Stomach (tissue), 9 donors: ENCODE results near the gene LGR5. TPM values are rescaled to one million over a fixed set of nuclear protein-coding genes. Genes with fewer than 3 reads are reported as not detected.

Source experiments
- DNase-seq, 2 donors: peaks; one replicate each; pipeline versions ENCODE4 v3.0.0 to v3.0.0-alpha.2; 2013 to 2019
- H3K27ac ChIP-seq, 5 donors: fragments of 200-600 bp in 4 of 5; sonication (generic) in 4 of 5; one replicate each; pipeline ENCODE4 v1.5.1; 2013 to 2019; ENCODE audit warnings: mild to moderate bottlenecking in 1 of 5, moderate library complexity in 1 of 5
- H3K27me3 ChIP-seq, 3 donors: fragments of 200-600 bp; sonication (generic); one replicate each; pipeline ENCODE4 v1.5.1; 2017 to 2019; ENCODE audit warnings: mixed run types in 1 of 3
- H3K36me3 ChIP-seq, 4 donors: fragments of 200-600 bp; sonication (generic); 1 replicate in 3 of 4; 2 replicates in 1 of 4; pipeline ENCODE4 v1.5.1; 2016 to 2019
- H3K4me1 ChIP-seq, 4 donors: fragments of 200-600 bp; sonication (generic); one replicate each; pipeline ENCODE4 v1.5.1; 2016 to 2019
- H3K4me3 ChIP-seq, 4 donors: fragments of 200-600 bp; sonication (generic) in 3 of 4; one replicate each; pipeline ENCODE4 v1.5.1; 2016 to 2019; ENCODE audit warnings: mild to moderate bottlenecking in 1 of 4
- H3K9me3 ChIP-seq, 4 donors: fragments of 200-600 bp; sonication (generic); one replicate each; pipeline ENCODE4 v1.5.1; 2016 to 2019
- EP300 ChIP-seq: sonication (generic); formaldehyde crosslinking; IDR thresholded peaks from one replicate; pipeline ENCODE4 v1.6.1; 2017; ENCODE audit warnings: antibody characterized with exemption
- POLR2A ChIP-seq, 4 donors: fragments of 450-650 bp; IDR thresholded peaks; one replicate each; pipeline ENCODE4 v1.6.1; 2016; ENCODE audit warnings: antibody characterized with exemption in 4 of 4, control low read depth in 2 of 4, mild to moderate bottlenecking in 1 of 4, moderate library complexity in 1 of 4
- POLR2AphosphoS5 ChIP-seq, 3 donors: sonication (generic); formaldehyde crosslinking; IDR thresholded peaks; one replicate each; pipeline ENCODE4 v1.6.1; 2016; ENCODE audit warnings: antibody characterized with exemption in 3 of 3
- WGBS, 5 donors: extraction: QIAGEN DNeasy Blood & Tissue Kit in 3 of 5; methylation state at CpG; one replicate each; pipeline versions ENCODE4 v1.1.5 to v1.1.7; 2013 to 2018; 5-methylcytosine and 5-hydroxymethylcytosine counted together
- intact Hi-C: fragments of 100-400 bp; cut with DNase I; formaldehyde crosslinking; loops from one replicate; pipeline ENCODE4 v1.15.1; 2023; ENCODE audit warnings: low total_unique reads
- polyA plus RNA-seq, 3 donors: library from polyadenylated mRNA; stranded (reverse); fragments of 200-250 nt; gene quantifications; one replicate each; pipeline ENCODE4 v1.2.3, GENCODE V29; 2013
- total RNA-seq, 5 donors: library from RNA; depleted of rRNA; stranded (reverse); fragments of >200 nt; gene quantifications; one replicate each; pipeline versions ENCODE4 v1.1.0 to v1.2.3, GENCODE V29; 2014 to 2016
- TF ChIP-seq, protein P1 (sequence below), 7 experiments: fragments of 450-650 bp in 4 of 7; fragments of 200-600 bp in 3 of 7; sonication (generic) in 3 of 7; IDR thresholded peaks; one replicate each; pipeline ENCODE4 v1.5.1; 2016 to 2019; ENCODE audit warnings: antibody characterized with exemption in 7 of 7, control low read depth in 2 of 7, mild to moderate bottlenecking in 1 of 7
- donor health status: healthy with polysubstance abuse.
- donor health status: Bipolar disorder and iron deficiency.
- donor health status: healthy.

Gene LGR5
- total and polyA plus RNA-seq, 8 donors = 0.06 to 16.0 (median 1.2) TPM; not detected in 3

- Histone ChIP-seq H3K36me3 (peaks cover 59 to 100% (median 98%) of the 10 kb centered on the region in 4 donors), H3K4me1 (peaks cover 0 to 15% (median 0%) of the 10 kb centered on the region in 4 donors), H3K9me3 (no peaks in the 10 kb centered on the region), H3K27me3 (no peaks in the 10 kb centered on the region), H3K4me3 (no peak overlapping the region), H3K27ac (no peak overlapping the region)
- intact Hi-C loops = no loop called here
- DNase-seq = no peak
- 33 to 68% (median 55%) methylated on average over 2 of the region's 2 CpGs for WGBS, 5 donors
- TF ChIP-seq EP300 (no peak), POLR2A (IDR thresholded peaks at IDR 0.05) (no peak), POLR2AphosphoS5 (IDR thresholded peaks at IDR 0.05) (no peak)
- TF ChIP-seq, protein P1, sequence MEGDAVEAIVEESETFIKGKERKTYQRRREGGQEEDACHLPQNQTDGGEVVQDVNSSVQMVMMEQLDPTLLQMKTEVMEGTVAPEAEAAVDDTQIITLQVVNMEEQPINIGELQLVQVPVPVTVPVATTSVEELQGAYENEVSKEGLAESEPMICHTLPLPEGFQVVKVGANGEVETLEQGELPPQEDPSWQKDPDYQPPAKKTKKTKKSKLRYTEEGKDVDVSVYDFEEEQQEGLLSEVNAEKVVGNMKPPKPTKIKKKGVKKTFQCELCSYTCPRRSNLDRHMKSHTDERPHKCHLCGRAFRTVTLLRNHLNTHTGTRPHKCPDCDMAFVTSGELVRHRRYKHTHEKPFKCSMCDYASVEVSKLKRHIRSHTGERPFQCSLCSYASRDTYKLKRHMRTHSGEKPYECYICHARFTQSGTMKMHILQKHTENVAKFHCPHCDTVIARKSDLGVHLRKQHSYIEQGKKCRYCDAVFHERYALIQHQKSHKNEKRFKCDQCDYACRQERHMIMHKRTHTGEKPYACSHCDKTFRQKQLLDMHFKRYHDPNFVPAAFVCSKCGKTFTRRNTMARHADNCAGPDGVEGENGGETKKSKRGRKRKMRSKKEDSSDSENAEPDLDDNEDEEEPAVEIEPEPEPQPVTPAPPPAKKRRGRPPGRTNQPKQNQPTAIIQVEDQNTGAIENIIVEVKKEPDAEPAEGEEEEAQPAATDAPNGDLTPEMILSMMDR (IDR thresholded peaks at IDR 0.05) = no peak
Measured at GRCh38 chr12:71627438-71628002, 187.9 kb downstream of the LGR5 start.

Other genes starting within 250 kb of the LGR5 start
- gene ZFC3H1, start 224.1 kb downstream of the LGR5 start, total RNA-seq = 100 to 1,000 TPM; 110 to 574 (median 155) TPM
- gene ZFC3H1, start 224.1 kb downstream of the LGR5 start, polyA plus RNA-seq = 10 to 100 TPM in 1 of 3 donors, 1 to 10 TPM in 2; 4.9 to 24.3 (median 6.2) TPM
- 1 to 10 TPM in 3 of 5 donors, under 1 TPM in 1, not detected in 1; 0.87 to 4.3 (median 3.0) TPM for gene THAP2, start 224.5 kb downstream of the LGR5 start, total RNA-seq
- gene THAP2, start 224.5 kb downstream of the LGR5 start, polyA plus RNA-seq = 1 to 10 TPM in 2 of 3 donors, under 1 TPM in 1; 0.87 to 3.8 (median 1.8) TPM
- 10 to 100 TPM in 3 of 5 donors, 1 to 10 TPM in 2; 7.6 to 80.5 (median 11.6) TPM for gene TMEM19, start 246.3 kb downstream of the LGR5 start, total RNA-seq
- 10 to 100 TPM in 2 of 3 donors, 1 to 10 TPM in 1; 8.5 to 11.8 (median 10.7) TPM for gene TMEM19, start 246.3 kb downstream of the LGR5 start, polyA plus RNA-seq